Endometrium (tissue), 2 donors: ENCODE measurements around the gene PDE11A.

ENCODE experiments used
- FAIRE-seq: peaks from 2 replicates; lab custom pipeline; 2012; peaks lifted over from hg19 to GRCh38; lab: Jason Lieb, UNC
- donor health status: control.
- donor health status: control.

PDE11A gene

GRCh38 chr2:177669201-177669600 is 403.4 kb downstream of the PDE11A start:
- FAIRE-seq: no peak

DNA sequence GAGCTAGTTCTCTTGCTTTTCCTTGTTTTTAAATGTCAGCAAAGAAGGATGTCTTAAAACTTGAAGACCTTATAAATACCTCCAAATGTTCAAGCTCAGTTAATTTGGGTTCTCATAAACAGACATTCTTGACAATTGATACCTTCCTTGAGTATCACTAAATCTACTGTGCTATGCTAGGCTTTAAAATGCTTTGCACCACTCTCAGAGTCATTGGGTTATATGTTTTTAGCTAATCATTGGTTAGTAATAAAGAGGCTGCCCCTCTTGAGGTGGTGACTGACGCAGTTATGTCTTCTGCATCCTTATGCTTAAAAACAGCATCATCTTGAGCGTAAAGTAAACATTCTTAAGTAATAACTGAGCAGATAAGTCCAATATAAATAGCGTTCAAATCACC is 404.0 kb downstream of the PDE11A start:
- no peak for FAIRE-seq

- no peak for FAIRE-seq
Observed at GRCh38 chr2:177667626-177668025, 405.0 kb downstream of the PDE11A start.

GRCh38 chr2:177666408-177666807 is 406.2 kb downstream of the PDE11A start:
- no peak for FAIRE-seq

DNA sequence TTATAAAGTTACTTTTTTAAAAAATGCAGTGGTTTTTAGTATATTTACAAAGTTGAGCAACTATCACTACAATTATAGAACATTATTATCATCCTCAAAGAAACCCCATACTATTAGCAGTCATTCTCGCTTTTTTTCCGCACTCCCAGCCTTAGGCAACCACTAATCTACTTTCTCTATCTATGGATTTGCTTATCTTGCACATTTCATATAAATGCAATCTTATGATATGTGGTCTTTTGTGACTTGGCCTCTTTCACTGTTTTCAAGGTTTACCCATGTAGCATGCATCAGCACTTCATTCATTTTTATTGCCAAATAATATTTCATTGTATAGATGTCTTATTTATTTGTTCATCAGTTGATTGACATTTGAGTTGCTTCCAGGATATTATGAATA is 406.6 kb downstream of the PDE11A start:
- no peak for FAIRE-seq

- no peak for FAIRE-seq
Observed at GRCh38 chr2:177665328-177665727, 407.2 kb downstream of the PDE11A start.

DNA sequence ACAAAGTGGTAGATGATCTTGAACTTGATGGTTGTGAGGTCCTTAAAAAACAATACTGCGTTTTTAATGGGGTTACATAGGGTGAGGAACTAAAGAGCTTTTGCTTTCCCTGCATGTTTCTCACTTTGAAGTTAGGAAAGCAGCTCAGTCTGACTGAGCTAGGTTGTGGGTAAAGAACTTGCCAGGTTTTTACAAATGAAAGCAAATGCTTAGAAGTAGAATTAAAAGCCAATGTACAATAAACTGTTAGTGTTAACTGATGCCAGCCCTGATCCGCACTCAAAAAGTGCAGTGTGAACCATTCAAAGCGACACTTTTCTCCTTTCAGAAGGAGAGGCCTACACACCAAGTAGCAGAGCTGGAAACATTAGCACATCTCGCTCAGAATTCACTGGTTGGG is 409.7 kb downstream of the PDE11A start:
- FAIRE-seq: no peak

- FAIRE-seq: no peak
Observed at GRCh38 chr2:177660742-177661141, 411.8 kb downstream of the PDE11A start.

DNA sequence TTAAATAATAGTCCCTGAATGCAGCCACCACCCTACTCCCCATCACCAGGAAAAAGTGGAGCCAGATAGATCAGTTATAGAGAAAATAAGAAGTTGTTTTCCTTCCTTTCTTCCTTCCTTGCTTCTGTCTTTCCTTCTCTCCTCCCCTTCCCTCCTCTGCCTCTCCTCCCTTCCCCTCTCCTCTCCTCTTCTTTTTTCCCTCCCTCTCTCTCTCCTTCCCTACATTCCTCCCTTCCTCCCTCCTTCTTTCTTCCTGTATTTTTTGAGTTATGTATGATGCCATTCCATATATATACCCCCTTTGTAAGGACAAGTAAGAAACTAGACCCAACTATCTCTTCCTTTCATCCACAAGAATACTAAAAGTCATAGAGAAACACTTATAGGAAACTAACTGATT is 414.3 kb downstream of the PDE11A start:
- FAIRE-seq: no peak

- no peak for FAIRE-seq
Observed at GRCh38 chr2:177651833-177652232, 420.7 kb downstream of the PDE11A start.

GRCh38 chr2:177649568-177650518 is 422.7 kb downstream of the PDE11A start:
- FAIRE-seq: no peak

GRCh38 chr2:177646791-177647190 is 425.8 kb downstream of the PDE11A start:
- no peak for FAIRE-seq

DNA sequence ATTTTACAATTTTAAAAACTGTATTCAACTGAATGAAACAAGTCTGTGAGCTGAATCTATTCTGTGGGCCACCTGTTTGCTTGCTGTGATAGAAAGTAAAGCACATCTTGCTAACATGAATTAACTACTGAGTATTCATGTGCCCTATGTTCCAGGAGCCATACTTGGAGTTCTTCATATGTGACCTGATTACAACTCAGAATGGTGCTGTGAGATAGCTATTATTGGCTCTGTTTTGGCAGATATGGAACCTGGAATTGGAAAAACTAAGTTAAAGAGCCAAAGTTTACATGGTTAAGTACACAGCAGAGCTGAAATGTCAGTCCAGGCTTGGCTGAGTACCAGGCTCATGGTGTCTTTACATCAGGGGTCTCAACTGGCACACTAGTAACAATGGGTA is 426.3 kb downstream of the PDE11A start:
- no peak for FAIRE-seq

- peak; percentile 78 for FAIRE-seq
Observed at GRCh38 chr2:177641331-177641730, 431.2 kb downstream of the PDE11A start.

DNA sequence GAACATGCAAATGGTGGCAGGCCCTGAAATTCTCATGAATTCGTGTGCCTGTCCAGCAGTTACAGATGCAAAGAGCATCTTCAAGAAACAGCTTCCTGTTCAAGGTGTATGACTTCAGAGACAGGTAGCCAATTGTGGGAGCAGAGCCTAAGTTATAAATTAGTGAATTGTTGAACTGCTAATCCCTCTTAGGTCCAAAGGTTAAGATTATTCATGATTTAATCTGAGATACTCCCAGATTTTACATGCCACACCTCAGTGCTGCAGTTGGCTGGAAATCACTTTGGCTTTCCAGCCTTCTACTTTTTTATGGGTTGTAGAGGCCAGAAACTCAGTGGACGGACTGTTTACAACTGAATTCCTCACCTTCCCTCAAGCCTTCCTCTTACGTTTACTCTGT is 432.2 kb downstream of the PDE11A start:
- no peak for FAIRE-seq

GRCh38 chr2:177639262-177639914 is 433.2 kb downstream of the PDE11A start:
- FAIRE-seq: peak; percentile 94

DNA sequence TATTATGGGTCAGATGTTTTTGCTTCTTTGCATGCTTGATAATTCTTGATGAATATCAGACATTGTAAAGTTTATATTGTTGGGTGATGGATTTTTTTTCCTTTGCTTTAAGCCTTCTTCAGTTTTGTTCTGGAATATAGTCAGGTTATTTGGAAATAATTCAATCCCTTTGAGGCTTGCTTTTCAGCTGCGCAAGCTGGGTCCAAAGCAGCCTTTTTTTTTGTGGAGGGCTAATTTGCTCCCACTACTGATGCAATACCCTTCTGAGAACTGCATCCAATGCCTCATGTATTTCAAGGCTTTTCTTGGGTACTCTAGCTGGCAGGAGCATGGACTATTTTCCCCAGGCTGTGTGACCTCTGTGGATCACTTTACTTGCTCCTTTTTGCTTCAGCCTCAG is 434.1 kb downstream of the PDE11A start:
- FAIRE-seq: no peak

- no peak for FAIRE-seq
Observed at GRCh38 chr2:177636672-177637071, 435.9 kb downstream of the PDE11A start.

- no peak for FAIRE-seq
Observed at GRCh38 chr2:177635696-177636095, 436.9 kb downstream of the PDE11A start.

DNA sequence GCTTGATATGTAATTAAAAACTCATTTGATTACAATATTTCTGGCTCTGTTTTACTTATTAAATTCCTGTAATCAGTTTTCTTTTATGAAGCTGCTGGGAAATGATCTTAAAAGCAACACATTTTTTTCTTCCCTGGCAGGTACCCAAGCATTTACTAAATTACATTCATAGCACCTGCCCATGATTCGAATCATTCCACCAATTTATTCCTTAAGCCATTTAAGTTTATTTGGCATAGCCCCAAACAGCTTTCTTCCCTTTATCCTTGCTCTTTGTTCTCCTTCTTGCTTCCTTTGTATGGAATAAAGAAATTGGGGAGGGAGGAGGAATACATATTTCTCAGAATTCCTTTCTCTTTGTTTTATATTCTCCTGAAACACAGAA is 438.7 kb downstream of the PDE11A start:
- peak; percentile 15 for FAIRE-seq

DNA sequence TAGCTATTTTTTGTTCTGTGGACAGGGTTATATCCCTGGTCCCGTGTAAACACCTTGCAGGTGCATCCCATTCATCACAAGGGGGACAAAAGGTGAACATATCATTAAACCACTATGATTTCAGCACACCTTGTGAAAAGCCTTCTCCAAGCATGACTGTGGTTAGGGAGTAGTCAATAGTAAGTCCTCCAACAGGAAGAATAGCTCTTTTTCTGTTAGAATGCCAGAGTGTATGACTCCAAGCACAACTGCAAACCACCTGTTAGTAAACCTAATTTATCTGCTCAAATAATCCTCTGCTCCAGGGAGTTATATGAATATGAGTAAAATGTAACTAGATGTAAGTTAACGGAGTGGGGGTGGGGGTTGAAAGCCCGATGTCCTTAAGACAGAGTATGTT is 439.5 kb downstream of the PDE11A start:
- no peak for FAIRE-seq

- no peak for FAIRE-seq
Observed at GRCh38 chr2:177631680-177632079, 440.9 kb downstream of the PDE11A start.

- FAIRE-seq: no peak
Observed at GRCh38 chr2:177629357-177630024, 443.1 kb downstream of the PDE11A start.
